Hematopoietic multipotent progenitor cell treated with erythropoietin and hydrocortisone succinate and interleukin-3 and kit ligand, for 17 days (in vitro differentiated cells): ENCODE data around the gene CCDC102B.
"Not testable (repeated sequence)": the region's sequence is repeated elsewhere in the genome, so short reads cannot be mapped to it uniquely, and the experiment has no call there.

Source experiments
- DNase-seq: peaks from one replicate; pipeline ENCODE4 v3.0.0-alpha.2; 2015; ENCODE audit warnings: low spot score

CCDC102B gene

GRCh38 chr18:68797871-68798270 is at the start of gene CCDC102B:
CCDC102B (plus strand) TSS chr18:68798080; CDS start chr18:68836764, 38,684 bp downstream.
- DNase-seq: no peak

- no peak for DNase-seq
These were observed 40.8 kb upstream of the CCDC102B start for GRCh38 chr18:68757126-68757525.

DNA sequence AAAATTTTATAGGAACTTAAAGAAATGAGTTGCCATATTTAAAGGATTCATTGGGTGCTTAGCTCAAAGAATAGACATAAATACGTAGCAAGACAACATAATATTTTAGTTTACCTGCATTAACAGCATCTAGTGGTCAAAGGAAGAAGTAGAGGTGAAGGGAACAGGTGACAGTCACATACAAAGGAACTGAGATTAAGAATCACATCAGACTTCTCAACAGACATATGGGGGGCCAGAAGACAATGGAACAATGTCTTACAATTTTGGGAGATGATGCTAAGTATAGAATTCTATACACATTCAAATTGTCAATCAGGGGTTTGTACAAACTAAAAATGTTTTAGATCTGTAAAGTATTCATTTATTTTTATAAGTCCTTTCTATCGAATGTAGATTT is 38.6 kb upstream of the CCDC102B start:
- no peak for DNase-seq

GRCh38 chr18:68763083-68763482 is 34.8 kb upstream of the CCDC102B start:
- no peak for DNase-seq

- DNase-seq: no peak
These were observed 33.9 kb upstream of the CCDC102B start for GRCh38 chr18:68764016-68764415.

DNA sequence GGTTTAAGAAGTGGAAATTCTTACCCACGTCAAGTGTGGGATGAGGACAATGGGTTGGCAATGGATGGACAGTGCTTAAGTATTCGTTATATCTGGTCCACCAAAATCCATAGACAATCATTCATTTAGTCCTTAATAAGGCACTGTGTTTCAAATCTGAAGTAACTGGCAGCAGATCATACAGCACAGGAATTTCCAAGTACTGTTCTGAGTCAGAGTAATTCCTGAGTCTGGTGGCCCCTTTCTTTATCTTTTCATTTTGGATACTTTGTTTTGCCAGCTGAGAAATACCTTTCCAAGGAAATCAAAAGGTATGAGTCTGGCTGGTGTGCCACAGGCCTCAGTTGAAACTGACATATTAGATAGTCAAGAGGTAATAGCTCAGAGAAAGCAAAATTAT is 31.4 kb upstream of the CCDC102B start:
- no peak for DNase-seq

DNA sequence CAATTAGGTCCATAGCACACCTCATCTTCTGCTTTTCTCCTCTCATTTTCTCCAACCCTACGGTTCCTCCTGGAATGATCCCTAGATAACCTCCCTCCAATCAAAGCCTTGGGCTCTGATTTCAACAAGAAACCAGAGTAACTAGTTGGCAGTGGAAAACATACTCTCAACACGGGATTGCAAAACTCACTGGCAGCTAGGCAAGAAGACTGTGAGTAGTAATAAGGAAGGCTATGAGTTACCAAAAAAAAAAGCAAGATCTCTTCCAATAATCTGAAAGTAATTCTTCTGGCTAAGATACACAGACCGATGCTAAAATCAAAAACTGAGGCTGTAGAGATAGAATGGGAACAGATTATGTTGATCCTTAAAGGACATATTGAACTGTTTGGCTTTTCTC is 28.4 kb upstream of the CCDC102B start:
- no peak for DNase-seq

GRCh38 chr18:68772268-68772667 is 25.6 kb upstream of the CCDC102B start:
- no peak for DNase-seq

- DNase-seq: no peak
These were observed 19.5 kb upstream of the CCDC102B start for GRCh38 chr18:68778280-68778886.

- DNase-seq: no peak
These were observed 18.7 kb upstream of the CCDC102B start for GRCh38 chr18:68779169-68779568.

- DNase-seq: no peak
These were observed 16.9 kb upstream of the CCDC102B start for GRCh38 chr18:68780802-68781635.

GRCh38 chr18:68783506-68783905 is 14.4 kb upstream of the CCDC102B start:
- no peak for DNase-seq

DNA sequence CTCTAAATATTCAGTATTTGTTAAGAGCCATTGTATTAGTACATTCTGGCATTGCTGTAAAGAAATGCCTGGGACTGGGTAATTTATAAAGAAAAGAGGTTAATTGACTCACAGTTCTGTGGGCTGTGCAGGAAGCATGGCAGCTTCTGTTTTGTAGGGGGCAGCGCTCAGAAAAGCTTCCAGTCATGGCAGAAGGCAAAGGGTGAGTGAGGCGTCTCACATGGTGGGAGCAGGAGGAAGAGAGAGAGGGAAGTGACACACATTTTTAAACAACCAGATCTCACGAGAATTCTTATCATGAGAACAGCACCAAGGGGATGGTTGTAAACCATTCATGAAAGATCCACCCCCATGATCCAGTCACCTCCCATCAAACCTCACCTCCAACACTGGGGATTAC is 13.8 kb upstream of the CCDC102B start:
- DNase-seq: no peak

DNA sequence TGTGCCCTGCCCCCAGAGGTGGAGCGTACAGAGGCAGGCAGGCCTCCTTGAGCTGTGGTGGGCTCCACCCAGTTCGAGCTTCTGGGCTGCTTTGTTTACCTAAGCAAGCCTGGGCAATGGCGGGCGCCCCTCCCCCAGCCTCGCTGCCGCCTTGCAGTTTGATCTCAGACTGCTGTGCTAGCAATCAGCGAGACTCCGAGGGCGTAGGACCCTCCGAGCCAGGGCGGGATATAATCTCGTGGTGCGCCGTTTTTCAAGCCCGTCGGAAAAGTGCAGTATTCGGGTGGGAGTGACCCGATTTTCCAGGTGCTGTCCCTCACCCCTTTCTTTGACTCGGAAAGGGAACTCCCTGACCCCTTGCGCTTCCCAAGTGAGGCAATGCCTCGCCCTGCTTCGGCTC is 7.6 kb upstream of the CCDC102B start:
- DNase-seq: not testable (repeated sequence)

DNA sequence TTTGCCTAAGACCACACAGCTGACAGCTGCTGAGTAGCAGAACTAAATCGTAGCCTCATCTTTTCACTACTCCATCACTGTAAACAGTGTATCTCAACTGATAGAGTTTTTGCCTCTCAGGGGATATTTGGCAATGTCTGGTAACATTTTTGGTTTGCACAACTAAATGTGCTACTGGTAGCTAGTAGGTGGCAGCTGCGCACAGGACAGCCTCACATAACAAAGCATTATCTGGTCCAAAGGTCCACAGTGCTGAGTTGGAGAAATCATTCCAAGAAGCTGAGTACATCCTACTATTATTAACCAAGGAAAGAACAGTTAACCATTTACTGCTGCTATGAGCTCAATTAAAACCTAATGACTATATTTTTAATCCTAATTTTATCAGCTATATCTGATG is 6.1 kb upstream of the CCDC102B start:
- DNase-seq: no peak

GRCh38 chr18:68793951-68794350 is 3.9 kb upstream of the CCDC102B start:
- no peak for DNase-seq

- DNase-seq: no peak
These were observed 767 bp upstream of the CCDC102B start for GRCh38 chr18:68796936-68797690.

DNA sequence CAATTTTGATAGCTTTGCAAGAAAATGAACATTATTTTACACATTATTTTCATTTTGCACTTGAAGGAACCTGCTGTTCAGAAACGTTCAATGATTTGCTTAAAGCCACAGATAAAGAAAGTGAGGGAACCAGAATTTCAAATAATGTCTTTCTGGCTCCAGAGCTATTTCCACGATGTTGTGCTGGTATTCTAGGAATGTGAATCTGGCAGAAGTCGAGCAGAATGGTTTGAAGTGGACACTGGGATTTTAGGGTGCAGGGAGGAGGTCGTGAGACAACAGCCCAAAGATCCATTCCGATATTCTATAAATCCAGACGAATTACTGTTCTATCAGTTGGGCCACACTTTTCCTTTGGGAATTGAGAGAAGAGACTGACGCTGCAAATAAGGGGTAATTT is 2.2 kb downstream of the CCDC102B start:
- DNase-seq: no peak

DNA sequence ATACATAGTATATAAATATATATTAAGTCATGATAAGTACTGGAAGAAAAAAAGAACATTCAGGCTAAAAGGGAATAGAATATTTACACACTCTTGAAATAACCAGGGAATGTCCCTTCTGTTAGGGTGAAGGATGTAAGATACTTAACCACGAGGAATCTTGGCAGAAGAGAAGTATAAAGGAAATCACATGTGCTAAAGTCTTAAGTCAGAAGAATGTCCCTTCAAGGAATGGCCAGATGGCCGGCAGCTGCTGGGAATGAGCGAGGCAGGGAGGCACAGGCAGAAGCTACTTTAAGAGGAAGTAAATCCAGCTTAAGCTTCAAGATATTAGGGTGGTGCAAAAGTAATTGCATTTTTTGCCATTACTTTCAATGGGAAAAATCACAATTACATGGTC is 5.5 kb downstream of the CCDC102B start:
- no peak for DNase-seq

DNA sequence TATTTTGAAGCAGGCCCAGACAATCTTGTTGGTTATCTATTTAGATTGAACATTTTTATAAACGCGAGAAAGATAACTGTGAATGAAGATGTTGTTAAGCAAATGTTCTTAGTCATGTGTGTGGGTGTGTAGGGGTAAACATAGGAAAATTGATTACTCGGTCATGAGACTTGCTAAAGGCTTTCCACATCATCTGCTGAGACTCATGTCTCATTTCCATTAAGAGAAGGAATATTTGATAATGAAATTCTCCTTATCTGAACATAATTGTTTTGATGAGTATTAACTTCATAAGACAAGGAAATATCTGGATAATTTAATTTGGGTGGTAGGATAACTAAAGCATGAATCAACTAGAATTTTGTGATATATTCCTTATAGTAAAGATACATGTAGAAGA is 19.7 kb downstream of the CCDC102B start:
- no peak for DNase-seq

DNA sequence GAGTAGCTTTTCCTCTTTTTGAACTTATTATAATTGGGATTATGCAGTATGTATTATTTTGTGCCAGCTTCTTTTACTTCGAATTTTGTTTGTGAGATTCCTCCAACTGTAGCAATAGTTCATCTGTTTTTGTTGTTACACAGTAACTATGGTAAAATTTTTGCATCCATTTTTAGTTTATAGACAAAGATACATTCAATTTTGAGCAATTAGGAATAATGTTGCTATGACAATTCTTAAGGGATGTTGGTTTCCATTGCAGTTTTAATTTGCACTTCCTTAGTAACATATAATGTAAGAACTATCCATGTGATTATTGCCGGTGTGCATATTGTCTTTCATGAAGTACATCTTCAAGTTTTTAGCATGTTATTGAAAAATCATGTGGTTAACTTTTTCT is 20.7 kb downstream of the CCDC102B start:
- DNase-seq: no peak

GRCh38 chr18:68822926-68823325 is 25.0 kb downstream of the CCDC102B start:
- DNase-seq: no peak

DNA sequence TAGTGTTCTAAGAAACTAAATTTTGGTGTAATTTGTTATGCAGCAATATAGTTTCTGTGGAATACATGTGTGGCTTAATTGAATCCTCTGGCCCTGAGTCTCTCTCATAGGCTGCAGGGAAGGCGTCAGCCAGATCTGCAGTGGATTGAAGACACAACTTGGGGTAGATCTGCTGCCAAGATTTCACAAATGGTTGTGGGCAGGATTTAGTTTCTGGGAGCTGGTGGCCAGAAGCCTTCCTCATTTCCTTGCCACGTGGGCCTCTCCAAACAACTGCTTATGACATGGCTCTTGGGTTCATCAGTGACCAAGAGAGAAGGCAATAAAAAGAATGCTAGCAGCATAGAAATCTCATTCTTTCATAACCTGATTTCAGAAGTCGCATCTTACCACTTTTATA is 28.2 kb downstream of the CCDC102B start:
- no peak for DNase-seq
